CD4-positive, alpha-beta T cell treated with Interleukin-21 for 1 hour (primary cell): Measurements from ENCODE around the gene CDRT15.
"Not testable (repeated sequence)": the region's sequence is repeated elsewhere in the genome, so short reads cannot be mapped to it uniquely, and the experiment has no call there.

Experiments
- DNase-seq: peaks from one replicate; pipeline ENCODE4 v3.0.0-alpha.2; 2020

Gene CDRT15

DNA sequence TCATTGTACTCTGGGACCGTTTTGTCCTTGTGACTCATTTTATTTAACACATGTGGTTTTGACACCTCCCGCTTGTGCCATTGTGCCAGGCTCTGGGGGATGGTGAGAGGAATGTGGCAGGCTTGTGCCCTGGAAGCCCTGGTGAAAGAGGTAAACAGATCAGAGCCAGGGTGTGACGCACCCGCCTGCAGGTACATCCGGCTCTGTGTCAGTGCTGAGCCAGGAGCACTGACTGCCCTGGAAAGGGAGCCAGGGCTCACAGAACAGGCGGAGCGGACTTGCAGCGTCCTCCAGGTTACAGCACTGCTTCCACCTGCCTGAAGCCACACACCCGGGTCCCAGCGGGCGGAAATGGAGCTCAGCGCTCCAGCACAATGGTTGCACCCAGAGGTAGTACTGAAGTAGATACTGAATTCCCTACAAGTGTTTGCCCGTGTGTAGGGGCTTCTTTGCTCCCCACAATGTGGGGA lies 30.6 kb downstream of the CDRT15 start:
- peak; percentile 72 for DNase-seq

DNA sequence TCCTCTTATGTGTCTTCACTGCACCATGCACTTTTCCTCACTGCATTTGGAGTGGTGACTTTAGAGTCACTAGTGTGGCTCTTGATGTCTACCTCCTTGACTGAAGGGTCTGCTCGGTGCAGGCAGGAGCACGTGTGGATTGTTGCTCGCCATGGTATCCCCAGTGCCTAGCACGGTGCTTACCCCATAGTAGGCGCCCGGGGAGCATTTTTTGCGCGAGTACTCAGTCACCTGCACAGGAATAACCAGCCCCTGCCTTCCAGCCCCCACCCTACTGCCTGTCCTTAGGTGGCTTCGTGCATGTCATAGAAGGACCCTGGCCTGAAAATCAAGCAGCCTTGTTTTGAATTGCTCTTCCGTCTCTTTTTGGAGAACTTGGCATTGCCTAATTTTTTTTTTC lies 31.3 kb downstream of the CDRT15 start:
- no peak for DNase-seq

DNA sequence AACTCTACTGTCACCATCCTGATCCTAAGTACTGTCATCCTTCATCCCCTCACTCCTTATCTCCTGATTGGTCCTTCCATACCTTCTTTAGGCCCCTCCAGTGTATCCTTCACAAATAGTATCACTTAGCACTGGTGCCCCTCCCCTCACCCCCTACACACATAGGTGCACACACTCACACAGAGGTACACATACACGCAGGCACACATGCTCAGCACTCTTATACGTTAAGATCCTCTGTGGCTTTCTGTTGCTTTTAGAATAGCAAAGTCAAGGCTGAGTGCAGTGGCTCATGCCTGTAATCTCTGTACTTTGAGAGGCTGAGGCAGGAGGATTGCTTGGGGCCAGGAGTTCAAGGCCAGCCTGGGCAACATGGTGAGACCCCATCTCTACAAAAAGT lies 32.1 kb downstream of the CDRT15 start:
- DNase-seq, result no peak

DNA sequence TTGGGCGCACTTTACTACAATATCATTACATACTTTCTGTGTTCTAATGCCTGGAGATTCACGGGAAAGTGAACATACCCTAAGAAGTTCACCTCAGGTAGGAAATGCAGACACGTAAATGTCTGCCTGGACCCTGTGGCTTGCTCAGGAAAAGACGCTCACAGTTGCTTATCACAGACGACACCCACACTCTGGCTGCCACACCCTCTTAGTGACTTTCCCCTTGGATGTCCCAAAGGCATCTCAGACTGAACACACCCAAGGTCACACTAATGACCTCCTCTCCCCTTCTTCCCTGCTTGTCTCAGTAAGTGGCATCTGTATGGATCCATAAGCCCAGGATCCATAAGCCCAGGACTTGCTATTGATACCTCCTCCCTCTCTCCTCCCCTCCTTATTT lies 32.6 kb downstream of the CDRT15 start:
- no peak for DNase-seq

DNA sequence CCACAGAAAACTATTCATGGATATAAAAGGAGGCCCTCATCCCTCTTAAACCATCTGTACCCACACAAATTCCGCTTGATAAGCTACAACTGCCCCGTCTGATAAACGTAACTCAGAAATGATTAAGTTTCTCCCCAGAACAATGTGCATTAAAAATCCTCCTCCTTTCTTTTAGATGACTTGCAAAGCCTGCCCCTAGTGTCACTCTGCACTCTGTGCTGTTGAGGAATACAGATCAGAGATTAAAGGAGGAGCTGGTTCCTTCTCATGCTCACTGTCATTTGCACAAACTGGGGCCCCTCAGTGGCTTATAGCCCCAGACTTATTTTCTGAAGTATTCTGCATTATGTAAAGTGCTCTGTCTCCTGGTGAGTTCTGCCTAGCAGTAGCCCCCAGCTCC lies 33.3 kb downstream of the CDRT15 start:
- peak; percentile 57 for DNase-seq

DNA sequence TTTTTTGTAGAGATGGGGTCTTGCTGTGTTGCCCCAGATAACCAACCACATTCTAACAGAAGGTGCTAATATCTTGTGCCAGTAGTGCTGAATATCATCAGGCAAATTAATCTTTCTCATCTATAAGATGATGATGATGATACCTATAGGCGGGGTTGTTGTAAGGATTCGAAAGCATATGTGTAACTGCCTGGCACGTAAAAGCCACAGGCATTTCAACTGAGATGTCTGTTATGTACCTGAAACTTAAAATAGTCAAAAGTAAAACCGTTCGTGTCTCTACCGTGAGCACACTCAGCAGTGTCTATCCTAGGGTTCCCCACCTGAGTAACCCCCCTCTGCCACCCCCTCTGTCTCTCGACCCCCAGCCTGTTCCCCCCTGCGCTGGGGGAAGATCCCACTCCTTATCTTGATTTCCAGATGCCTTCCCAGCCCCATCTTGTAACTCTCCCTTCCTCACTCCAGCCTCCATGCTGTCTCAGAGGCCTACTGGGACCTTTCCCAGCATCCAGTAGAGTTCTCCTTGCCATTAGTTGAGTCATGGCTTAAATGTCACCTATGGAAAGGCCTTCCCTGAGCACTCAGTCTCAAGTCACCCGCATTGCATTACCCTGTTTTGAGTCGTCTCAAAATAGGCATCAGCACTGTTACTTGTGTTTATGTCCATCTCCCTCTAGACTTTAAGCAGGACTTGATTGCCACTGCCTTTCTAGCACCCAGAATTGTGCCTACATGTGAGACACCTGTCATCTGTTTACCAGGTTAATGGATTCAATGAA lies 34.1 kb downstream of the CDRT15 start:
- no peak for DNase-seq

DNA sequence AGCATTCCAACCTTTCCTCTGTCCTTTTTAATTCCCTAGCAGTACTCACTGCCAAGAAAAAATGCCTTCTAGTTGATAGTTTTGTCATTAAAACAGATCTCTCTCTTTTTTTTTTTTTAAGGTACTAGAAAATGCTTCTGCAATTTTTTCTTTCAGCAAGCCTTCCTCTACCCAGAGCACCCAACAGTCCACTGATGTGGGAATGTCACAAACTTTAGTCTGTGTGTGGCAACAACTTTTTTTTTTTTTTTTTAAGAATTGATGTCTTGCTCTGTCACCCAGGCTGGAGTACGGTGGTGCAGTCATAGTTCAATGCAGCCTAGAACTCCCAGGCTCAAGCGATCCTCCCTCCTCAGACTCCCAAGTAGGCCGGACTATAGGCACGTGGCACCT lies 34.7 kb downstream of the CDRT15 start:
- DNase-seq, result no peak

DNA sequence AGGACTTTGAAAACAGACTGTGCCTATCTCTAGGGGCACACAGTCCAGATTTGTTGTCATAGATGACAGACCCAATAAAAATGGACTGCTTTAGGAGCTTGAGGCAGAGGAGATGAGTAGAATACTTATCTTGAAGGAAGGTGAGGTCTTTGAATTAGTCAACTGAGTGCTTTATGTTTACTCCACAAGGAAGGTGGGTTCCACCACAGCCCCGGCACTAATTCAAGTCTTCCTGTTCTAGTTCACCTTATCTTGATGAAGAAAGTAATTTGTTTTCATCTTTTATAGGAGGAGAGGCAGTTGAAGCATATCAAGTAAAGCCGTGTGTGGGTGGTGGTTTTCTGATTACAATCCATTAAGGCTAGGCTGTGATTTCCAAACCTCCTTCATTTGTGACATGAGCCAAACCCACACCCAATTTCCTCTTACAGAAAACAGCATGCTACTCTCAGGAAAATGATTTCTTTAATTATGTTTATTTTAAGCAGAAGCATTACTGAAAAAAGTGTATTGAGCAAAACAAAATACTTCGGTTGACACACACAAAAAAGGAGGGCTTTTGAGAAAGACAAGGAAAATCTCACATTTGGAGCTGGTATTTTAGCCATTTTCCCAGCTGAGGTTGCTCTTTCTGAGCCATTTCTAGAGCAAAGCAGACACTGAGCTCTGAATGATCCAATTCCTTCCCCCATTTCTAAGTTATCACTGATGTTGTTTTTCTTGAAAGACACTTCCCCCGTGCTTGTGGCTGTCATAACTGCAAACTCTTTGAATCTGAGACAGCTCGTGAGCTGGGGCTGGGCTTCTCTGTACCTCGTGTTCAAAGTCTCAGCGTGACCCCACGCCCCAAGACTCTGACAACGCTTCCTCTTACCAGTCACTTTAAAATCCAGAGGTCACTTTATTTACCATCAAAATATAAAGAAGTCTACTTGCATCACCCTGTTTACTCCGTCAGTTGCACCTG lies 35.4 kb downstream of the CDRT15 start:
- peak; percentile 70 for DNase-seq

DNA sequence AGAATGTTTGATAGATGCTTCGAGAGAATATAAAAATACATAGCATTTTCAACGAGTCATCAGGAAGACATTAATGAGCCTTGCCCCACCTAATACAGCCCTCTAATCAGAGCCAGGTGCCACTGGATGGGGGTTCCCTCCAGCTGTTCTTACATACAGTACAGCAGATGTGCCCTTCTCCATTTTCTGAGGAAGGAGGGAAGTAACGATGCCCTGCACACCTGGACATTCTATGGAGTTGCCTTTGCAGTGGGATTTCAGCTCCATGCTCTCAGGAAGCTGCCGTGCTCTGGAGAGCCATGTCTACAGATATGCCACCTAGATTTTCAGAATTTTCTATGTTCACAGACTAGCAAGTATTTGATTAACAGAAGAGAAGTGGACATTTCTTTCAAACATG lies 36.3 kb downstream of the CDRT15 start:
- DNase-seq, result no peak

DNA sequence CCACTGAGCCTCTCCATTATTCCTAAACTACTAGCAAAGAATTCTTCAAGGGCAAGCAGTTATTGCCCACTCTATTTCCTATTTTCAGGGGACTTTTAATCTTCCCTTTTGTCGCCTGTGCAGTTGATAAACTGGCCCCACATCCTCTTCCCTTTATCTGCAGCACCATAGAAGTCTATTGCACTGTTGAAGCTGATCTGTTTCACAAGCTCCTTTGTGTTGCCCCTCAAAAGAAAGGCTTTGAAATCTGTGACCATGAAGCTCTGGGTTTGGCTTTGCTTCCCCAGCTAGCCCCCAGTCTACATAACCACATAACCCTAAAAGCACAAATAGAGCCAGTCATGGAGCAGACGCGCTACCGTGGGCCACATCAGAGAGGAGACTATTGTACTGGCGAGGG lies 37.1 kb downstream of the CDRT15 start:
- no peak for DNase-seq

DNA sequence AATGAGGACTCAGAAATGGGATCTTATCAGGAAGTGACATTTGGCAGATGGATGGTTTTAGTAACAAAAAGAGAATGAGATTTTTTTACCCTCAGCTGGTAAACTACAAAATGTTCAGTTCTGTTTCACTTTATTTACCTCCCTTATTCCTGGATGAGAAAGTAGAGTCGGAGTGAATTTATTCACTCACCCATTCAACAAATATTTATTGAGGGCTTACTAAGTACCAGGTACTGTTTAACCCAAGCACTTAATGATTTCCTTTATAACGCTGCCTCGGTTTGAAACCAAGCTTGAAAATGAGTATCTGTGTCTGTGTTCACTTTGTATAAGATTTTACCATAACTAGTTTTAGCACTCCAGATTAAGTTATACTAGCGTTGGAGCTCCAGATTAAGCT lies 38.1 kb downstream of the CDRT15 start:
- no peak for DNase-seq

DNA sequence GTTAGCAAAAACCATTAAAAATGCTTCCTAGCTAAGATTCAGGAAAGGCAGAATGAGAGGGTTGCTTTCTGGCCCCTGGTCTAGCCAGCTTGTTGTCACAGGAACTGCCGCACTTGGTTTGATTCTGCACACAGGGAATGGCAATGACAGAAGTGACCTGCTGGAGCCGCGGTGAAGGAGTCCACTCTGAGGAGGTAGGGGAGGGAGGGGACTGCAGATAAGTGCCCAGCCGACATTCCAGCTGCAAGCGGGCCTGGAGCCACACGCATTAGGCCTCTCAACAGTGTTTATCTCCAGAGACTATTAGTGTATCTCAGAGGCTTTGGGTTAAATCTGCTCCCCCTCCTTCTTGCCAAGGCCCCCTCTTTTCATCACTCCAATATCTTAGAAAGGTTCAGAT lies 38.6 kb downstream of the CDRT15 start:
- no peak for DNase-seq

DNA sequence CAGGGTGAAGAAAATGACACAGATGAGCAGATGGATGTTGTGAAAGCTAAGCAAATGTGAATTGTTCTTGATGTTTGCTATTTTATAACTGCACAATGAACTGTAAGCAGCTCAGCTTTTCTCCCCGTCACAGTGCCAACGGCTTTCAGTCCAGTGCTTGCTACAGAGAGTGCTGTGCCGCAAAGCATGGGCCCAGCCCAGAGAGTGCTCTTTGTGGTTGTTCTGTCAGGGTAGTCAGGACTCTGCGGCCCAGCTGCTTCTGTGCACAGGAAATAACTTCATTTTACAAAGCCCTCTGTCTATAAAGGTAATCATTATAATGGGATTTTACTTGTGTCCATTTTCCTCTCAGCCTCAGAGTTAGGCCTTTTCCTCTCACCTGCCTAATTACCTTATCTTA lies 39.1 kb downstream of the CDRT15 start:
- peak; percentile 57 for DNase-seq

DNA sequence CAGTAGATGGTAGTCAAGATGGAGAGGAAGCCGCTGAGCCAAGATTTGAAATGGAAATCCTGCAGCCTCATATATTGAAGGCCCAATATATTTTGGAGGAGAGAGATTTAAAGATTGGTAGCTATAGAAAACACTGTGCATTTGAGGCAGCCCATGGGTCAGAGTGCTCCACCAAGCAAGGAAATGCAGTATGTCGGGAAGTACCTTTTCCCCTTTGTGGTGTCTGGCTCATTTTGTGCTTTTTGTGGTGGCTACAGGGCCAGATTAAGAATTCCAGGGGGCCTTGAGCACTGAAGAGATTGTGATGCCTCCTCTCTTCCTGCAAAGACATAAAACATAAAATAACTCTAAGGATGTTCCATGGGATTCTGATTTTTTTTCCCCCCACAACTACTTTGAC lies 39.6 kb downstream of the CDRT15 start:
- peak; percentile 5 for DNase-seq

DNA sequence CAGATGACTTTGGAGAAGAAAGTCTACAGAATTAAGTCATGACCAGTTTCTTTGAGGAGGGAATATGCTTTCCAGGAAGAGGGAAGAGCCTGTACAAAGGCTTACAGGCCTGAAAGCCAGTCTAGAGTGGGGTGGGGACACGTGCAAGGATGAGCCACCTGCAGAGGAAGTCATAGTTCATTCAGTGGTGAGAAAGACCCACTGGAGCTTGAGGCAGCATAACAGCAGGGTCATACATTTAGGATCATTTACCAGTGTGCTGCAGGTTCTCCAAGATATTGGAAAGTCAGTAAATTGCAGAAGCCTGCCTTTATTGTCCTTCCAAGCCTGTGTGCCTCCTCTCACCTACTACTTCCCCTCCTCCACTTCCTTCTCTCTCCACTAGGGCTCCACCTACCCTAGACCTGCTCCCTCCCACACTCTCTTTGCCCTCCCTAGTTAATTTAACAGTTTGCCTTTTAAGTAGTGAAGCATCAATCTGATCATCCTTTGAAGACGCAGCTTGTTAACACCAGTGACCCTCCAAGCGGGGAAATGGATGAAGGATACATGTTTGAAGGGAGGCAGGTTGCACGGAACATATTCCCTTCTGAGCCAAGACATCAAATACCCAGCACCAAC lies 40.2 kb downstream of the CDRT15 start:
- peak; percentile 36 for DNase-seq

DNA sequence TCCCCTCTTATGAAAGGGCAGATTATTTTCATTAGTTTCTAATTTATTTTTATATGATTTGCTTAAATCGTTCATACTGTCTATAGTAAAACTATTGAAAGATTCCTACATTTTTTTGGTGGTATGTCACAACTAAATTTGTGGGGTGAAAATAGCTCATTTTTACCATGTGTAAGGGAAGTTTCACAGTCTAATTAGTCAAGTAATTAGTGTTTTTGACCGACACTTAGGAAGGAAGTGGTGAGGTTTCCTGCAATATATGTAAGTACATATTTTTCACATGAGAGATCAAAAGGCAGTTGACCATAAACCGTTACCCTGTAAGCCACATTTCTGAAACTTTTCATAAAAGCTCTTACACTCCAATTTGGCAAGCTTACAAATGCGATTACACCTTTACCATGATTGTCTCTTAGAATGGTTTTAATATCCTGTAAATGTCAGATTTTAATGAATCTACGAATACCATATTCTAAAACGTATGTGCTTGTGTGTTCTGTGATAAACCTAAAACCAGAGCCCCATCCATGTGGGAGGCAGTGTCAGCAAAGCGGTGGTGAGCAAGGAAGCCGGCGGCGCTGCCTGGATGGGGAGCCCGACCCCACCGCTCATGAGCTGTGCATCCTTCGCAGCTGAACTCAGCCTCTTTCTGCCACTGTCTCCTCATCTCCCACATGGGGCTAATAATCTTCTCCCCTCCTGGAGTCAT lies 43.9 kb downstream of the CDRT15 start:
- DNase-seq, result peak; percentile 34

DNA sequence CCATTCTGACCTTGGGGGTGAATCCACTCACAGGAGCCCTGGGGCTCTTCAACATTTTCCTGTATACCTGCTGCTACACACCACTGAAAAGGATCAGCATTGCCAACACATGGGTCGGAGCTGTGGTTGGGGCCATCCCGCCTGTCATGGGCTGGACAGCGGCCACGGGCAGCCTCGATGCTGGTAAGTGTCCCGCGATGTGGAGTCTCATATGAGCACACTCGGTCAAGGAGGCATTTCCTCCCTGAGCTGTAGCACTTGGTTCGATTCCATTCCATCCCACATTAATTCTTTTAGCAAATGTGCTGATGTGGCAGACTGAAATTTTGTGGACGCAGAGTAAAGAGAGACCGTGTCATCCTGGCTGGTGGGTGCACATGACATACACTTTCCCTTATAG lies 44.6 kb downstream of the CDRT15 start:
- not testable (repeated sequence) for DNase-seq

DNA sequence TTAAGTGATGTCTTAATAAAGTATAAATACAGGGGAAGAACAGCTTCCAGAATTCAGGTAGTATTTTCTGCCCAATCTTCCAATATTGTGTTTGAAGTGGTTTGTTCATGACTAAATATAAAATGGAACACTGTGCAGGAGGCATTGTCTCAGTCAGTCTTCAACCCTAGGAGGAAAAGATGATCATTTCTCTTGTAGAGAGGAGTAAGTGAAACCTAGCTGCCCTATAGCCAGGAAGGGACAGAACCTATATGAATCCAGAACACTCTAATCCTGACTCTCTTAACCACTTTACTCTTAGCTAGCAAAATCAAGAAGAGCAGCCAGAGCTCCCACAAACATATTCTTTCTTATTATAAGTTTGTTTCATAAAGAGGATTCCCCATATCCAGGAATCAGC lies 45.2 kb downstream of the CDRT15 start:
- not testable (repeated sequence) for DNase-seq

DNA sequence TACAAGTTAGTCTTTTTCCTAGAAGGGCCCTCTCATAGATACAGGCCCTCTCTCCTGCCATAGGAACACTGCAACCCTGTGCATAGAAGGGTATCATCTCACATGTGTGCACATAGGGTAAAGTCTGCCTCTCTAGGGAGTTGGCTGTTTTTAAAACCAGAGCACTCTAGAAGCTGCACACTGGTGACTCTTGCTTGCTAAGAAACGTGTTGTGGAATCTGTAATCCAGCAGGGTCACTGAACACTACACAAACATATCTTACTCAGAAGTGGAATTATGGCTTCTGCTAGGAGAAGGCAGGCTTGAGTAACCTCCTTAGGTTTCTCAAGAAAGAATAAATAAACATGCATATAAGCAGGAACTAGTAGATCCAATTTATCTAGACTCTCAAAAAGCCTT lies 45.9 kb downstream of the CDRT15 start:
- DNase-seq, result not testable (repeated sequence)

DNA sequence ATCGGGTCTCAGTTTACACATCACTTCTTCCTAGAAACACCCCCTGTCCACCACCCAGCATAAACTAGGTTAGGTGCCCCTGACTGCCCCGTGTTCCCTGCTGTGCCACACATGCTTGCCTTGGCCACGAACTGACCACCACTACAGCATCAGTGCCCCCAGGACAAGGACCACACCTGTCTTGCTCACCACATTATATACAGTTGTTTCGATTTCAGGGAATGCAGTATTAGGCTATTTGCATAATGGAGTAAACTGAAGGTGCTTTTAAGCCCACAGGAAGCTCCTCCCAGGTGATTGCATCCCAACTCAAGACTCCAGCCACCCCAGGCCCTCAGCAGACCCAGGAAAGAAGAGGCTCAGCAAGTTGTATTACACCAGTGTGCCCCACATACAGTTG lies 50.2 kb downstream of the CDRT15 start:
- not testable (repeated sequence) for DNase-seq
